HepG2 (cell line): ENCODE measurements around the gene HNRNPH3. TPM values are rescaled to one million over a fixed set of nuclear protein-coding genes. Genes with fewer than 3 reads are reported as not detected.
A peak's percentile ranks its signal among the peaks of the same experiment; 100 is the strongest.

Source experiments
- ATAD3A ChIP-seq: sonication (generic); formaldehyde crosslinking; IDR thresholded peaks from 2 replicates; pipeline ENCODE4 v1.4.0; 2020; ENCODE audit warnings: missing genetic modification reagents
- BHLHE40 ChIP-seq: IDR thresholded peaks from 2 replicates; pipeline ENCODE4 v1.6.1; 2011; ENCODE audit warnings: low read length, improper control_type of control experiment
- BRF2 ChIP-seq: sonication (generic); formaldehyde crosslinking; IDR thresholded peaks from 2 replicates; pipeline ENCODE4 v1.8.1; 2022; ENCODE audit warnings: mild to moderate bottlenecking, missing genetic modification reagents
- CAMTA2 ChIP-seq: sonication (generic); formaldehyde crosslinking; IDR thresholded peaks from 2 replicates; pipeline ENCODE4 v1.4.0; 2020; ENCODE audit warnings: mild to moderate bottlenecking, missing genetic modification reagents, borderline replicate concordance
- EHMT2 ChIP-seq: fragments of 200-600 bp; sonication (generic); IDR thresholded peaks from 2 replicates; pipeline ENCODE4 v1.7.0; 2017; ENCODE audit warnings: antibody characterized with exemption, low read depth, low read length, borderline replicate concordance
- GTF3A ChIP-seq: sonication (generic); formaldehyde crosslinking; conservative IDR thresholded peaks from 2 replicates; pipeline ENCODE4 v1.4.0; 2020; ENCODE audit warnings: mild to moderate bottlenecking, missing genetic modification reagents
- KAT8 ChIP-seq: IDR thresholded peaks from 2 replicates; pipeline ENCODE4 v1.6.1; 2016; ENCODE audit warnings: missing genetic modification reagents, missing compliant biosample characterization
- PITX1 ChIP-seq: sonication (generic); formaldehyde crosslinking; IDR thresholded peaks from 2 replicates; pipeline ENCODE4 v1.5.1; 2020; ENCODE audit warnings: mild to moderate bottlenecking, missing genetic modification reagents
- PPARG ChIP-seq: conservative IDR thresholded peaks from 2 replicates; pipeline ENCODE4 v1.6.1; 2016; ENCODE audit warnings: missing biosample characterization, missing genetic modification reagents
- SALL2 ChIP-seq: sonication (generic); formaldehyde crosslinking; IDR thresholded peaks from 2 replicates; pipeline ENCODE4 v1.8.1; 2023; ENCODE audit warnings: mild to moderate bottlenecking, missing genetic modification reagents, inconsistent platforms
- SMAD1 ChIP-seq: sonication (generic); formaldehyde crosslinking; IDR thresholded peaks from 2 replicates; pipeline ENCODE4 v1.4.0; 2020; ENCODE audit warnings: missing genetic modification reagents, low read depth, mild to moderate bottlenecking, borderline replicate concordance
- STAG1 ChIP-seq: sonication (generic); formaldehyde crosslinking; IDR thresholded peaks from 2 replicates; pipeline ENCODE4 v1.4.0; 2020; ENCODE audit warnings: missing genetic modification reagents
- ZBTB37 ChIP-seq: sonication (generic); formaldehyde crosslinking; IDR thresholded peaks from 2 replicates; pipeline ENCODE4 v1.4.0; 2020; ENCODE audit warnings: mild to moderate bottlenecking, missing genetic modification reagents
- ZNF331 ChIP-seq: sonication (generic); formaldehyde crosslinking; IDR thresholded peaks from 2 replicates; pipeline ENCODE4 v1.4.0; 2020; ENCODE audit warnings: missing genetic modification reagents
- ZNF343 ChIP-seq: sonication (generic); formaldehyde crosslinking; IDR thresholded peaks from 2 replicates; pipeline ENCODE4 v1.4.0; 2020; ENCODE audit warnings: mild to moderate bottlenecking, missing genetic modification reagents
- ZNF557 ChIP-seq: sonication (generic); formaldehyde crosslinking; IDR thresholded peaks from 2 replicates; pipeline ENCODE4 v1.4.0; 2020; ENCODE audit warnings: missing genetic modification reagents
- ZNF646 ChIP-seq: sonication (generic); formaldehyde crosslinking; IDR thresholded peaks from 2 replicates; pipeline ENCODE4 v1.9.0; 2021; ENCODE audit warnings: mild to moderate bottlenecking, missing genetic modification reagents
- ZNF660 ChIP-seq: sonication (generic); formaldehyde crosslinking; IDR thresholded peaks from 2 replicates; pipeline ENCODE4 v1.5.1; 2020; ENCODE audit warnings: mild to moderate bottlenecking, low read depth, missing genetic modification reagents, borderline replicate concordance
- ZNF790 ChIP-seq: sonication (generic); formaldehyde crosslinking; IDR thresholded peaks from 2 replicates; pipeline ENCODE4 v1.8.0; 2022; ENCODE audit warnings: missing genetic modification reagents, mild to moderate bottlenecking, borderline replicate concordance
- ZSCAN9 ChIP-seq: IDR thresholded peaks from 2 replicates; pipeline ENCODE4 v1.6.1; 2016; ENCODE audit warnings: borderline replicate concordance
- polyA plus RNA-seq, 8 experiments: library from polyadenylated mRNA; depleted of rRNA in 3 of 8; stranded (reverse) in 7 of 8; unstranded in 1 of 8; fragments of >200 nt; fragmentation: Illumina TruSeq in 4 of 8; extraction: Trizol in 4 of 8; gene quantifications; 2 replicates each; pipeline versions ENCODE4 v1.2.1 to v1.2.3, GENCODE V29; 2011 to 2016; ENCODE audit warnings: low read depth in 4 of 8, missing spikeins in 1 of 8, mixed read lengths in 1 of 8; ENCODE audit not compliant: insufficient read depth in 1 of 8
- total RNA-seq, 5 experiments: library from RNA; depleted of rRNA; stranded (reverse); fragments of >200 nt; fragmentation: Illumina TruSeq; extraction: Trizol; gene quantifications; 2 replicates each; pipeline ENCODE4 v1.2.3, GENCODE V29; 2016; ENCODE audit warnings: low read depth in 1 of 5

Gene HNRNPH3
- total and polyA plus RNA-seq, 2 of the 13 experiments (the other 11 are each of a cell fraction or from before 2014, with no cell fraction given): 46.0 to 47.7 TPM

- TF ChIP-seq SMAD1 (peak; percentile 80), ZNF331 (peak; percentile 94), PITX1 (CRISPR knock-in tag) (no peak; the same call in 1 of the 2 replicates), ZNF646 (0 out of 2 replicates have a peak, but pooled peaks have one; percentile 11), ZSCAN9 (peak; percentile 80), BRF2 (CRISPR knock-in tag) (peak; percentile 43; the same call in 1 of the 2 replicates), ZNF790 (peak; percentile 94; the same call in 1 of the 2 replicates), PPARG (CRISPR knock-in tag) (peak; percentile 6; the same call in 1 of the 2 replicates), STAG1 (CRISPR knock-in tag) (0 out of 2 replicates have a peak, but pooled peaks have one; percentile 7), KAT8 (peak; percentile 90), ZNF343 (CRISPR knock-in tag) (no peak), EHMT2 (peak; percentile 64; the same call in 1 of the 2 replicates), GTF3A (CRISPR knock-in tag) (no peak), ZBTB37 (CRISPR knock-in tag) (no peak), SALL2 (CRISPR knock-in tag) (peak; percentile 92), ZNF660 (CRISPR knock-in tag) (no peak), CAMTA2 (CRISPR knock-in tag) (peak; percentile 65; the same call in 1 of the 2 replicates), ATAD3A (CRISPR knock-in tag) (no peak), BHLHE40 (no peak), ZNF557 (CRISPR knock-in tag) (0 out of 2 replicates have a peak, but pooled peaks have one; percentile 30)
Measured at GRCh38 chr10:68331455-68332258, at the start of gene HNRNPH3 (continued).
